GM12891 (cell line): Measurements from ENCODE around the gene OR2S2.
"Not testable (repeated sequence)": the region's sequence is repeated elsewhere in the genome, so short reads cannot be mapped to it uniquely, and the experiment has no call there.

Experiments
- DNase-seq: peaks from one replicate; pipeline ENCODE4 v3.0.0; 2011; ENCODE audit warnings: low spot score; ENCODE audit not compliant: insufficient read length
- FAIRE-seq: peaks from 2 replicates; lab custom pipeline; 2011; peaks lifted over from hg19 to GRCh38; lab: Jason Lieb, UNC
- PAX5 ChIP-seq: IDR thresholded peaks from 2 replicates; pipeline ENCODE4 v1.6.1; 2011; ENCODE audit warnings: low read length, moderate library complexity, mild to moderate bottlenecking; ENCODE audit not compliant: insufficient read depth, severe bottlenecking
- POLR2A ChIP-seq: IDR thresholded peaks from 2 replicates; pipeline ENCODE4 v1.6.1; 2011; ENCODE audit warnings: low read depth, low read length, control low read depth
- POLR2AphosphoS5 ChIP-seq: IDR thresholded peaks from 2 replicates; pipeline ENCODE4 v1.6.1; 2011; ENCODE audit warnings: low read depth, low read length, control low read depth
- POU2F2 ChIP-seq: IDR thresholded peaks from 2 replicates; pipeline ENCODE4 v1.6.1; 2011; ENCODE audit warnings: low read depth, mild to moderate bottlenecking, control low read depth, low read length, moderate library complexity
- SPI1 ChIP-seq: IDR thresholded peaks from 2 replicates; pipeline ENCODE4 v1.6.1; 2011; ENCODE audit warnings: low read depth, low read length, control low read depth
- TAF1 ChIP-seq: IDR thresholded peaks from 2 replicates; pipeline ENCODE4 v1.6.1; 2011; ENCODE audit warnings: low read depth, low read length, control low read depth

The OR2S2 gene

DNA sequence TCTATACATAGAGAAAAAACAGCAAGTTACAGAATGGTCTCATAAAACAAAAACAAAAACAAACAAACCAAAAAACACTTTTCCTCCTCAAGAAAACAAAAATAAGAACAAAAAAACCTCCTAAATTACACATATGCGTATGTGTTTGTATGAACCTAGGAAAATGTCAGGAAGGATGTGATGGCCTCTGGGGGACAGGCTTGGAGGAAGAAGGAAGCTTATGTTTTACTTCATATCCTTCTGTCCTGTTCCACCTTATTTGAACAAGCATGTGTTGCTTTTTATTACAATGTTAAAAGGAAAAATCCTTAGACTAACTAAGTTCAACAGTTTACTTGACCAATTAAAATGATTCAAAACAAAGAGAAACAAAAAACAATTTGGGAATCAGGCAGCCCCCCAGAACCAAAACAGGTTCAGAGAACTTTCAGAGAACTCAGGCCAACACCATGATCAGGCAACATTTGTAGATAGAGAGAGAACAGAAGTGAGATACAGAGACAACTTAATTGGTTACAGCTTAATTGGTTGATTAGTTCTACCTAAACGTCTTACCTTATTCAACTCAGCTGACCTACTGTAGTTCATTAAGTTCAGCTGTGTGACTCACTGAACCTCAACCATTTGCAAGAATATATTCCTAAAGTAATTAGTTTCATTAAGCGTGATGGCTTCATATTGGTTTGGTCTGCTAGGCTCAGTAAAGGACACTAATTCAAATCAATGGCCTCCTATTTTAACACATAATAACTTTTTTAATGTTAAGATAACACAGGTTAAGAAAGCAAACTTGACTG is 38.5 kb downstream of the OR2S2 start:
- DNase-seq = no peak

DNA sequence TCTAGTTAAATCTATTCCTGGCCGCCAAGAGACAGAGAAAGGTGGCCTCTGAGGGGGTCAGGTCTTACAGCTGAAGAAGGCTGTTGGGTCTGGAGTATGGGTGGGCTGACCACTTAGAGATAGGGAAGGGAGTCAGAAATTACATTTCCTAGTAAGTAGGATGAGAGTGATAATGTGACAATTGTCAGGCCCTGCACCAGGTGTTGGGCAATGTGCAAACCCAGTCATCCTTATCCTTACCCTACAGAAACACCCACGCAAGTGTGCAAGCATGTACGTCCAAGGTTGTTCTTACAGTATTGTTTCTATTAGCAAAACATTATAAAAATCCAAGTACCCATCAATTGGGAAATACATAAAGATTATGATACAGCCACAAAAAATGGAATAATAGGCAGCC is 39.2 kb downstream of the OR2S2 start:
- TF ChIP-seq POLR2AphosphoS5 (no peak), POU2F2 (no peak), TAF1 (no peak), POLR2A (no peak), SPI1 (no peak), PAX5 (no peak)
- DNase-seq (no peak), FAIRE-seq (no peak)

More for the DNA sequence above, 38.5 kb downstream of the OR2S2 start:
- FAIRE-seq = no peak
- TF ChIP-seq POLR2A (no peak), POU2F2 (no peak), PAX5 (no peak)

GRCh38 chr9:35917261-35917660 is 40.7 kb downstream of the OR2S2 start:
- TF ChIP-seq SPI1 (no peak), POLR2A (no peak), POU2F2 (no peak), TAF1 (no peak), PAX5 (no peak), POLR2AphosphoS5 (no peak)
- DNase-seq (no peak), FAIRE-seq (no peak)

GRCh38 chr9:35915681-35916294 is 42.2 kb downstream of the OR2S2 start:
- TF ChIP-seq SPI1 (no peak), POLR2A (no peak), PAX5 (no peak), POU2F2 (no peak), TAF1 (no peak), POLR2AphosphoS5 (no peak)
- no peak for FAIRE-seq

DNA sequence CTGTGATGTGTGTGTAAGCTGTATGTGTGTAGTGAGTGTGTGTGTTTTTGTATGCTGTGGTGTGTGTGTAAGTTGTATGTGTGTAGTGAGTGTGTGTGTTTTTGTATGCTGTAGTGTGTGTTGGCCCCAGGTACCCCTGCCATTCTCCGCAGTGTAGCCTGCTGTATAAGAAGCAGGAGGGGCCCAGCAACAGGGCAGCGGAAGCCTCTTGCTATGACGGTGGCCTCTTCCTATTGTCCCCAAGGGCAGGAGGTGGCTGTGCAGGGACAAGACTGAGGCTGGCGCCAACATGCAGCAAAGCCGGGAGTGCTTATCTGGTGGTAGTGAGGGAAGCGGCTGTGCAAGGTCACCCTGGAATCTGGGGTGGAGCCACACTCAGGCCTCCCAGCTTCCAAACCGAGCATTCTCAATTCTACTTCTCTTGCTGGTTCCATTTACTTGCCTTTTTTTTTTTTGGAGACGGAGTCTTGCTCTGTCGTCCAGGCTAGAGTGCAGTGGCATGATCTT is 43.6 kb downstream of the OR2S2 start:
- TF ChIP-seq POU2F2 = no peak
- TF ChIP-seq PAX5 = no peak
- no peak for TF ChIP-seq TAF1
- no peak for TF ChIP-seq POLR2A
- no peak for TF ChIP-seq POLR2AphosphoS5
- no peak for TF ChIP-seq SPI1
- no peak for DNase-seq
- peak; percentile 100 for FAIRE-seq

More at GRCh38 chr9:35915681-35916294, 42.2 kb downstream of the OR2S2 start:
- DNase-seq = no peak

DNA sequence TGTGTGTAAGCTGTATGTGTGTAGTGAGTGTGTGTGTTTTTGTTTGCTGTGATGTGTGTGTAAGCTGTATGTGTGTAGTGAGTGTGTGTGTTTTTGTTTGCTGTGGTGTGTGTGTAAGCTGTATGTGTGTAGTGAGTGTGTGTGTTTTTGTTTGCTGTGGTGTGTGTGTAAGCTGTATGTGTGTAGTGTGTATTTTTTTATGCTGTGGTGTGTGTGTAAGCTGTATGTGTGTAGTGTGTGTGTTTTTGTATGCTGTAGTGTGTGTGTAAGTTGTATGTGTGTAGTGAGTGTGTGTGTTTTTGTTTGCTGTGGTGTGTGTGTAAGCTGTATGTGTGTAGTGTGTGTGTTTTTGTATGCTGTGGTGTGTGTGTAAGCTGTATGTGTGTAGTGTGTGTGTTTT is 44.5 kb downstream of the OR2S2 start:
- FAIRE-seq, DNase-seq: not testable (repeated sequence)

GRCh38 chr9:35912791-35913400 is 45.1 kb downstream of the OR2S2 start:
- FAIRE-seq = no peak
- DNase-seq = no peak

GRCh38 chr9:35911690-35912089 is 46.3 kb downstream of the OR2S2 start:
- TF ChIP-seq POLR2A = no peak
- no peak for TF ChIP-seq POLR2AphosphoS5
- no peak for TF ChIP-seq SPI1
- TF ChIP-seq PAX5 = no peak
- TF ChIP-seq TAF1 = no peak
- TF ChIP-seq POU2F2 = no peak
- DNase-seq (no peak), FAIRE-seq (no peak)

More at GRCh38 chr9:35912791-35913400, 45.1 kb downstream of the OR2S2 start:
- no peak for TF ChIP-seq POU2F2
- no peak for TF ChIP-seq POLR2AphosphoS5
- no peak for TF ChIP-seq PAX5
- no peak for TF ChIP-seq SPI1
- no peak for TF ChIP-seq TAF1
- no peak for TF ChIP-seq POLR2A

DNA sequence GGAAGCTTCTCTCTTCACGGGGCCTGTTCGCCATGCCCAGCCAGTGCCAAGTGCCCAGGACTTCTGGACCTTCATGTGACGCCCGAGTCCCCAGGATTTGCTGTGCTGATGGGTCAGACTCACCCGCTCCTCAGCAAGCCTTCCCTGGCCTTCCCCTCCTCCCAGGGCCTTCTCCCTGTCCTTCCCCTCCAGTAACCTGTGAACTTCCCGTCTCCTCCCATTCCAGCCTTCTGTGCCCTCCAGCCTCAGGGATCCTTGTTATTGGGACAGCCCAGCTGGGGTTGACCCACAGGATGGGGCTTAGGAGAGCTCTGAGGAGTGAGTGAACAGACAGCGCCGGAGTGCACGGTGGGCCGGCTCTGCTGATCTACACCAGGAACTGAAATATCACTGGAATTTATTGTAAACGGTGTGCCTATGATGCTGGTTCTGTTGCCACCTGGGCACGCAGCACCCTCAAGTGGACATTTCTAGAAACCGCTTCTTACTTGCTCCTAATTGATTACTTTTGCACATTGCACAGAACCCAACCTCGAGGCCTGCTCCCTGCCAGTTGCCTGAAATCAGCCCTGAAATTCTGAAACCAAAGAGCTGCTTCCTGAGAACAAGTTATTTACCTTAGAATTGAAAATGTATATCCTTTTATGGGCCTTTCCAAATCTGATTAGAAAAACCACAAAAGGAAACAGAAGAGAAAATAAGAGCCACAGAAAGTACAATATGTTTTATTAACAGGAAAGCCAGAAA is 47.2 kb downstream of the OR2S2 start:
- FAIRE-seq = no peak
- TF ChIP-seq POLR2A (no peak), POU2F2 (no peak), POLR2AphosphoS5 (no peak), TAF1 (no peak), SPI1 (no peak), PAX5 (no peak)
- no peak for DNase-seq
